Measurements from ENCODE around the gene MEDAG. TPM values are rescaled to one million over a fixed set of nuclear protein-coding genes. Genes with fewer than 3 reads are reported as not detected.
A peak's percentile ranks its signal among the peaks of the same experiment; 100 is the strongest.

Gene MEDAG
- total RNA-seq: 3.6 TPM

- peak; percentile 59 for DNase-seq
Measured at GRCh38 chr13:30905932-30906383, at the start of gene MEDAG. TSS of gene MEDAG (plus strand) at chr13:30906271. CDS start at chr13:30906516, 245 bp downstream.

- no peak for DNase-seq
Measured at GRCh38 chr13:30857018-30857417, 49.1 kb upstream of the MEDAG start.

- DNase-seq: no peak
Measured at GRCh38 chr13:30857636-30858035, 48.4 kb upstream of the MEDAG start.

- DNase-seq: no peak
Measured at GRCh38 chr13:30859326-30859725, 46.7 kb upstream of the MEDAG start.

GRCh38 chr13:30861163-30861562 lies 44.9 kb upstream of the MEDAG start:
- DNase-seq: no peak

- no peak for DNase-seq
Measured at GRCh38 chr13:30861836-30862467, 44.1 kb upstream of the MEDAG start.

GRCh38 chr13:30862707-30863106 lies 43.4 kb upstream of the MEDAG start:
- DNase-seq: no peak

GRCh38 chr13:30863231-30863630 lies 42.8 kb upstream of the MEDAG start:
- no peak for DNase-seq

GRCh38 chr13:30863796-30864195 lies 42.3 kb upstream of the MEDAG start:
- no peak for DNase-seq

GRCh38 chr13:30864433-30865122 lies 41.5 kb upstream of the MEDAG start:
- peak; percentile 82 for DNase-seq

GRCh38 chr13:30865123-30866049 lies 40.7 kb upstream of the MEDAG start:
- DNase-seq: peak; percentile 91

- DNase-seq: peak; percentile 31
Measured at GRCh38 chr13:30866677-30867076, 39.4 kb upstream of the MEDAG start.

GRCh38 chr13:30867089-30867669 lies 38.9 kb upstream of the MEDAG start:
- DNase-seq: peak; percentile 16

- peak; percentile 60 for DNase-seq
Measured at GRCh38 chr13:30868799-30869470, 37.1 kb upstream of the MEDAG start.

GRCh38 chr13:30869491-30869890 lies 36.6 kb upstream of the MEDAG start:
- DNase-seq: no peak

- DNase-seq: peak; percentile 92
Measured at GRCh38 chr13:30870049-30870884, 35.8 kb upstream of the MEDAG start.

GRCh38 chr13:30870916-30871587 lies 35.0 kb upstream of the MEDAG start:
- no peak for DNase-seq

GRCh38 chr13:30871588-30872275 lies 34.3 kb upstream of the MEDAG start:
- DNase-seq: peak; percentile 94

GRCh38 chr13:30872276-30872594 lies 33.8 kb upstream of the MEDAG start:
- DNase-seq: no peak
